HEK293T (cell line): ENCODE data around the gene BRF1.

Experiments used
- BHLHE40 ChIP-seq: fragments of 450-650 bp; IDR thresholded peaks from 2 replicates; pipeline ENCODE4 v1.6.1; 2016; ENCODE audit warnings: mild to moderate bottlenecking, moderate library complexity, borderline replicate concordance
- ELF4 ChIP-seq: fragments of 450-650 bp; IDR thresholded peaks from 2 replicates; pipeline ENCODE4 v1.6.1; 2017; ENCODE audit warnings: antibody characterized with exemption

GRCh38 chr14:105337966-105338741 is 37.4 kb upstream of the BRF1 start:
- TF ChIP-seq BHLHE40 (no peak), ELF4 (no peak)
